ENCODE data around the gene C9orf50.

DNA sequence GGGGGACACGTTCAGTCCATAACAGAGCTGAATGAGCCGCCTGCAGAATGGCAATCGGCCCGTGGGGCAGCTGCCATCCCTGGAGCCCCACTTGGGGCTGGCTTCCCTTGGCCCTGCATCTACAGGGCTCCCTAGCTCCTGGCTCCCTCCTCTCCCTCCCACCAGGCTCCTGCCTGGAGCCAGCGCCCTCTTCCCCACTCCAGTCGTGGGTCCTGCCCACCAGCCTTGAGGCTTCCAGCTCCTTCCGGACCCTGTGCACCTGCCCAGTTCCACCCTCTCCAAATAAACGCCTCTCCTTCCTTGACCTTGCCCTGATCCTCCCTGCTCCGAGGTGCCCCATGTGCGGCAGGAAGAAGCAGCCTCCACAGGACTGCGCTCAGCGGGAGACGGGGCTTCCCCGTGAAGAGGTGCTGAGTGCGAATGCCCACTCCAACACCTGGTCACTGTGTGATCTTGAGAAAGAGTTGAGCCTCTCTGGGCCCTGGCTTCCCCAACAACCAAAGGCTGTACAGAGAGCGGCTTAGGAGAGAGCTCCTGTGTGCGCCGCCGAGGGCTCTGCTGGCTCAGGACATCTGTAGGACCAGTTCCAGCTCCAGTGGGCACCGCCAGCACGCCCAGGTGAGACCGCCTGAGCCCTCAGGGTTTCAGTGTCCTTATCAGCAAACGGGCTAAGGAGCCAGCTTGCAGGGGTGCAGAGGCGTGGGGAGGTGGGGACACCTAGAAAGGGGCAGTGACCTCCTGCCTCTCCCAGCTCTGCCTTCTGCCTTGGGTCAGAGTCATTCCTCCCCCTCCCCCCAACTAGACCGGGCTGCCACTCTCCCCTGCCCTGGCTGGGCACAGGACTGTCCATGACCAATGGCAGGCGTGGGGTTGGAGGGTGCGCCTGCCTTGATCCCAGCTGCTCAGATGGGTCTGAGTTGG, 12.1 kb downstream of the C9orf50 start:
- TF ChIP-seq CTCF (conservative IDR thresholded peaks at IDR 0.05) (no peak), EZH2 (IDR thresholded peaks at IDR 0.05; ENCODE audit: low read depth) (no peak)
